Limb (tissue), 2 donors: ENCODE data around the gene RAB31.

Experiments used
- DNase-seq, 2 donors: peaks; one replicate each; pipeline ENCODE4 v3.0.0-alpha.2; 2016; ENCODE audit errors: extremely low spot score in 2 of 2

Gene RAB31

GRCh38 chr18:9712130-9712577 is 4.1 kb downstream of the RAB31 start:
- DNase-seq, result no peak

DNA sequence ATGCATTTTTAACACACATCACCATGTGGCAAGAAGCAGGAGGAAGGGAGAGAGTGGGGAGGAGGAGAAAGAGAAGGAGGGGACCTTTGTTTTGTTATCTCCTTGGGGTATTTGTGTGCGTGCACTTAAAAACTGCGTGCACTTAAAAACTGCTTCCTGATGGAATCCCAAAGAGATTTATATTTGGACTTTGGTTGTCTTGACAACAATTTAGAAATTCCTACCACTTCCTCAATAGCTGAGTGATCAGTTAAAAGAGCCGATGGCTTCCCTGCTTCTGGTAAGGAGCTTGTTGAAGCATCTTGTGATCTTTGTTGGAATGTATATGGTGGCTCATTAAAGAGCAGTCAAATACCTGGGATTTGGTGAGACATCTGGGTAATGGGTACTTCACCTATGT is 4.5 kb downstream of the RAB31 start:
- no peak for DNase-seq

- no peak for DNase-seq
Observed at GRCh38 chr18:9714266-9715087, 6.4 kb downstream of the RAB31 start.

DNA sequence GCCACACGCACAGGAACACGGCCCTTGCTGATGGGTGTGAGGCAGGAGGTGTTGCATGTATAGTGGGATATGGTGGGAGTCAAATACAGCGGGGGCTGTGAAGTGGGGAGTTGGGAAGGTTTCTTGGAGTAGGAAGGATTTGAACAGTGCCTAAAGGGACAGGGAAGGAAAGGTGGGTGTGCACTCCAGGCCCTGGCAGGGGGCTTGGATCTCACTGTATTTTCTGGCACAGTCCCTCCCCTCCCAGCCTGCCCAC is 6.9 kb downstream of the RAB31 start:
- DNase-seq, result no peak

- no peak for DNase-seq
Observed at GRCh38 chr18:9715978-9716774, 8.1 kb downstream of the RAB31 start.

DNA sequence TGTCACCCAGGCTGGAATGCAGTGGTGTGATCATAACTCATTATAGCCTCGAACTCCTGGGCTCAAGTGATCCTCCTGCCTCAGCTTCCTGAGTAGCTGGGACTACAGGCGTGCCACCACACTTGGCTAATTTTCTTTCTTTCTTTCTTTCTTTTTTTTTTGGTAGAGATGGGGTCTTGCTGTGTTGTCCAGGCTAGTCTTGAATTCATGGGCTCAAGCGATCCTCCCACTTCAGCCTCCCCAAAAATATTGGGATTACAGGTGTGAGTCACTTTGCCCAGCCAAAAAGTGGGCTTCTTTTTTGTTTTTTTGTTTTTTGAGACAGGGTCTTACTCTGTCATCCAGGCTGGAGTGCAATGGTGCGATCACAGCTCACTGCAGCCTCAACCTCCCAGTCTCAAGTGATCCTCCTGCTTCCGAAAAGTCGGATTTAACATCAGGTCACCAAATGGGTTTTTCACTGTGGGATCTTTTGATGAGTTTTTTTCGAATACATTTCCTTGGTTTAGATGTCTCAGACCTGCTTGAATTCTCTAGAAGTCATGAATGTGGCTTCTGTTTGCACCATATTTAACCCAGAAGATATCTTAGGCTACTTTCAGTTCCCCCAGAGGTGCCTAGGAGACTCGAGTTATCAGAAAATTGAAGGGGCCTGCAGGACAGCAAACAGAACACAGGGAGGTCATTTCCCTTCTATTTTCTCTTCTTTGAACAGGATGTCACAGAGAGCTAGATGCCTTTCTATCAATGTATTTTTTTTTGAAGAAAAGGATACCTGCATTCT is 8.9 kb downstream of the RAB31 start:
- DNase-seq, result no peak

DNA sequence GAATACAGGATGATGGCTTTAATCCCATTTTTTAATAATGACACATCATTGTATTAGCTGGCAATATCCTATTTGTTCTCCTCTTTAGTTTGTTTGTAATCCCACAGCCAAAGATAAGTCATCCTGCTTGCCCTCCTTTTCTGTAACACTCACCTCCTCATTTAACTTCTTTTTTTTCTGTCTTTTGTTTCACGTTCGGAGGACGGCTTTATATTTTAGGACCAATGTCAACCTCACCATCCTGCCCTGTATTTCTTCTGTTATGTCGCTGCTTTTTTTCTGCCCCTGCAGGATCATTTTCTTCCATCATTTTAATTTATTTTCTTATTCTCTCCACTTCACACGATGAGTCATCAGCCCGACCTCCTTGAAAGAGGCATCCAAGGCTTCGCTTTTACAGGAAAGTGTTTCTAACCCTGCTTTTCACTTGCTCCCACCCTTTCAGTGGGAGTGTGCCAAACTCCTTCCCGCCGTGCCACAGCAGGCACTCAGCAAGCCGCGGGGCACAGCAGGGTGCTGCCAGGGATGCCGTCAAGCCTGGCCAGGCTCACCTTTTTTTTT is 11.4 kb downstream of the RAB31 start:
- no peak for DNase-seq

DNA sequence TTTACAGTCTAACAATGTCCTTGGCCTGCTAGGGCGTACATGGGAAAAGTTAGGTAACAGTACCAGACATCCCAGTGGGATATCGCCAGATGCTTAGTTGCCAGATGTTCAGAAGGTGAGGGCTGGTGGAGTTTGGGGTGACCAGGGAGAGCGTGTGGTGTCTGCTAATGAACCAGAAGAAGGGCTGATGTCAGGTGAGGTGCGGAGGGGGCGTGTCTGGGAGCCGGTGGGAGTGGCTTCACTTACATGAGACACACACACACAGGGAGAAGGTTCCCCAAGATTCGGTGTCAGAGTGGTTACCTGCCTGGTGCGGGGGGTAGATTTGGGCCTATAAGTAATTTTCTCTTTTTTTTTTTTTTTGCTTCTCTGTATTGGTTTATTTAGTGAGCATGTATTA is 12.2 kb downstream of the RAB31 start:
- DNase-seq, result no peak

DNA sequence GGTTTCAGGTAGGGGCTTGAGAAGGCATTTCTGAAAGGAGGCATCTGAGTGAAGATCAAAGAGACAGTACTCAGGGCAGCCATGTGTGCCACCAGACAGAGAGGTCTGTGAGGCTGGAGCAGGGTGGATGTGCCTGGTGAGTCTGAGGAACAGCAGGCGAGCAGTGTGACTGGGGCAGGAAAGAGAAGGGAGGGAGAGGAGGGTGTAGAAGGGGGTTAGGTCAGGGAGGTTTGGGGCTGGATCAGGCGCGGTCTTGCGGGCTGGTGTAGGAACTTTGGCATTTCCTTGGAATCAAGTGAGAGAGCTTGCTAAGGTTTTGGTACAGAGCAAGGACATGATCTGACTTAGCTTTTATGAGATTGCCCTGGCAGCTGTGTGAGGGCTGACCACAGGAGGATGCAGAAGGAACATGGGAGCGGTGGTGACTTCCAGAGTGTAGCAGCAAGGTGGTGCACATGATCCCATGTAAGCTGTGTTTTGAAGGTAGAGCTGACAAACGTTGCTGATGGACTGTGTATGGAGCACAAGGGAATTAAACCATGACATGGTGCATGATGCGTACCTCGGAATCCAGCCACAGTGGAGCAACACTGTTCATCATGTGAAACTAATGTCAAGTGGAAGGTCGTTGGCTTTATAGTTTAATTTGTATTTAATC is 13.9 kb downstream of the RAB31 start:
- no peak for DNase-seq

DNA sequence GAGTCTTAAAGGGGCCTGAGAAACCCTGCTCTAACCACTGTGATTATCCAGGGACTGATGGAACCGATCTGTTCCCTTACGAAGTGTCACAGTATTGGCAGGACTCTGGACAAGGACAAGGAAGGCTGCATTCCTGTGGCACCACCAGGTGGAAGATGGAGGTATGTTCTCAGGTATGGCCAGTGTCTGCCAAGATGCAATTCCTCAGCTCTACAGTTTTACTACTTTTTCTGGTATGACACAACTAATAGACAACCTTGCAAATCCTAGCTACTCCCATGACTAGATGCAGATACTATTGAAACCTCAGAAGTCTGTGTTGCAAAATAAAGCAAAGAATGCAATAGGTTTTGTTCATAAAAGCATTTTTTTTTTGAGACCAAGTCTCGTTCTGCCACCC is 14.6 kb downstream of the RAB31 start:
- no peak for DNase-seq

DNA sequence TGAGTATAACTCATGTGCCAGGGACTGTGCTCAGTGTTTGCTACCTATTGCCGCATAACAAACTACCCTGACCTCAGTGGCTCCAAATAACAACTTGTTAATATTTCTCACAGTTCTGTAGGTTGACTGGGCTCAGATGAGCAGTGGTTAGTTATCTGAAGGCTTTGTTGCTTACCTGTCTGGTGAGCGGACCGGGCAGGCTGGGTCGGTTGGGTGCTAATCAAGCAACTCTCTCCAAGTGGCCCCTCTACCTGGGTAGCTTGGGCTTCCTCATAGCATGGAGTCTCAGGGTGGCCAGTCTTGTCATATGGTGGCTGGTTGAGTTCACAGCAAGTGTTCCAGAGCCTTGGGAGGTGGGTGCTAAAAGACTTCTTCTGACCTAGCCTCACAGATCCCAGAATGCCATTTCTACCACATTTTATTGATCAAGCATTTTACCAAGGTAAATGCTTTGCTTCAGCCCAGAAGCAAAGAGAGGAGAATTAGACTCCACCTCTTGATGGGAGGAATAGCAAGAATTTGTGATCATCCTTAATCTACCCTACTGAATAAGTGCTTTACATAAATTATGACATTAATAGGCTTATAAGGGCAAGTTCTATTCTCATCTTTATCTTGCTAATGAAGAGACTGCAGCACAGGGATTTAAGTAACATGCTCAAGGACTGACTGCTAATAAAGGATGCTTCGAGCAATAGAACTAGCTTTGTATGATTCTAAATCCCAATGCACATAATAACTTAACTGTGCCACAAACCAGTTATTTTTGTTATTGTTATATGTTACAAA is 16.9 kb downstream of the RAB31 start:
- DNase-seq, result no peak

GRCh38 chr18:9726175-9726574 is 18.1 kb downstream of the RAB31 start:
- no peak for DNase-seq

GRCh38 chr18:9726936-9727335 is 18.8 kb downstream of the RAB31 start:
- DNase-seq, result no peak

DNA sequence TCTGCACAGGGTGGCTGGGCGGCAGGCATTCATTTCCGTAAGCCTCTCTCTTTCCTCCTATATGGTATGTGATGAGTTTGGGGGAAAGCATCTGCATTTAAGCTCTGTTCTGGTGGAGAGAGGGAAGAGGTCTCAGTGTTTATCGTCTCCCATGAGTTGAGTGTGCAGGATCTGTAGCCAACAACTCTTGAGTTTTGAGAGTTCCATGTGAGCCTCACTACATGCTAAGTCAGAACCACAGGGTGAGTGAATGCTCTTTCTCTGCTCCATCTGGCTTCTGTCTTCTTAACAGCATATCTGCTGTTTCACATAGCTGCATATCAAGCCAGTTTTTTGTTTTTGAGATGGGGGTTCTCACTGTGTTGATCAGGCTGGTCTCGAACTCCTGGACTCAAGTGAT is 22.7 kb downstream of the RAB31 start:
- DNase-seq, result no peak

- DNase-seq, result no peak
Observed at GRCh38 chr18:9731380-9731779, 23.3 kb downstream of the RAB31 start.

GRCh38 chr18:9732031-9732430 is 23.9 kb downstream of the RAB31 start:
- DNase-seq, result no peak

DNA sequence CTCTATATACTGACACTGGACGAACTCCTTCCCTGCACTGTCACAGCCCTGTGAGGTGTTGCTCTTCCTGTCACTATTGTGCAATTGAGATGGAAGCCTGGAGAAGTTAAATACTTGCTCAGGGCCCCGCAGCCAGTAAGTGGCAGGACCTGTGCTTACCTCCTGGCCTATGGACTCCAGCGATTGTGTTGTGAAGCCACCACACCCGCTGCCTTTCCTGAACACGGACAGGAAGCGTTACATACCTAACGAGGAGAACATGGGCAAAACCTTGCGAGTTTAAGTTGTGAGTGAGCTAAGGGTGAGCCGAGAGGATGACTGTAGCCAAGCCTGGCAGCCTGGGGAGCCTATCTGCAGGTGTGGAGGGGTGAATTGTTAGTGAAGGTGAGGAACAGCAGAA is 26.1 kb downstream of the RAB31 start:
- DNase-seq, result no peak

DNA sequence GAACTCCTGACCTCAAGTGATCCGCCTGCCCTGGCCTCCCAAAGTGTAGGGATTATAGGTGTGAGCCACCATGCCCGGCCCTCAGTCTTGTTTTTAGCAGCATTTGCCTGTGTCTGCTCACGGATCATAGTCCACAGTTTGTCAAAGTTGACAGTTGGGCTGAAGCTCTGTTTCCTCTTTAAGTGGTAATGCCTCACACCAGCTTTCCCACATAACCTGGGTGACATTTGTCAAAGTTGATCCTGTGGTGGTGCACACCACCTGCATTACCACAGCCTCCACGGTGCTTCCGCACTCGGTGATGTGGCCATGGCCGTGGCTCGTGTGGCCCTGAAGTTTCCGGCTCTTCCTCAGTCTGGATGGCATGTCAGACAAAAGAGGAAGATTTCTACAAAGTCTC is 27.1 kb downstream of the RAB31 start:
- DNase-seq, result no peak

DNA sequence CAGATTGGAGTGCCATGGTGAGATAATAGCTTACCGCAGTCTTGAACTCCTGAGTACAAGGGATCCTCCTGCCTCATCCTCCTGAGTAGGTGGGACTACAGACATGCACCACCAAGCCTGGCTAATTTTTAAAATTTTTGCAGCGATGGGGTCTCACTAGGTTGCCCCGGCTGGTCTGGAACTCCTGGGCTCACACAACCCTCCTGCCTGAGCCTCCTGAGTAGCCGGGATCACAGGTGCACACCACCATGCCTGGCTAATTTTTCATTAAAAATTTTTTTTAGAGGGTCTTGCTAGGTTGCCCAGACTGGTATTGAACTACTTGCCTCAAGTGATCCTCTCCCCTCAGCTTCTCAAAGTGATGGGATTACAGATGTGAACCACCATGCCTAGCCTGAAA is 27.8 kb downstream of the RAB31 start:
- no peak for DNase-seq

DNA sequence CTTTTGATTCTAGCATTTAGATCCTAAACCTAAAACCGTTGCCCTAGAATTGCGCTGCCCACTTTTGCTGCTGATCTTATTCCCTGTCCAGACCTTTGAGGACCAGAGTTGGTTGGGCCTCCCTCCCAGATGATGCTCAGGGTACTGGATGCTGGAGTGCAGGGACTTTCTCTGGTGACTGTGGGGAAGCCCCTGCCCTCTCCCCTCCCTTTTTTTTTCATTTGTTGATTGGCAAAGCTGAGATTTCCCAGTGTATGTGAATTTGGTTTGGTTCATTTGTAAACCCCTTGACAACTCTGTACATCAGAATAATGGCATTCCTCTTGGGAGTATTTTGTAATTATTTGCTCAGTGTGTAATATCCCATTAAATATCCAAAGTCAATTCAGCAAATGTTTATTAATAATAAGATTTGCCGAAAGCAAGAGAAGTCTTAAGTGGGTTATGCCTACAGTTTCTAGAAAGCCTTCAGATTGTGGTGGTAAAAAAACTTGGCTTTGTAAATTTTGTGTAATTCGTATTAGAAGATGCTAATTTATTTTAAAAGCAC is 28.3 kb downstream of the RAB31 start:
- no peak for DNase-seq
